T-helper 17 cell (primary cell): ENCODE data around the gene CTSC. TPM values are rescaled to one million over a fixed set of nuclear protein-coding genes. Genes with fewer than 3 reads are reported as not detected.

Source experiments
- ATAC-seq: fragments of 150-1000 bp; cut with Tn5 transposase; 2 replicates; pipeline ENCODE4 v1.10.0; 2021; ENCODE audit warnings: mild to moderate bottlenecking, moderate library complexity
- DNase-seq, 3 donors: peaks; one replicate each; pipeline versions ENCODE4 v3.0.0 to v3.0.0-alpha.2; 2020 to 2021
- H3K9me3 ChIP-seq: one replicate; pipeline ENCODE4 v1.7.0; 2013; ENCODE audit warnings: low read length, mild to moderate bottlenecking; ENCODE audit not compliant: control insufficient read depth, poor library complexity, severe bottlenecking
- H3K27ac Mint-ChIP-seq: one replicate; pipeline ENCODE4 v1.8.0; 2022; ENCODE audit warnings: mild to moderate bottlenecking, moderate library complexity, mixed read lengths
- H3K27me3 Mint-ChIP-seq: one replicate; pipeline ENCODE4 v1.8.0; 2022; ENCODE audit warnings: mixed read lengths
- H3K36me3 Mint-ChIP-seq: one replicate; pipeline ENCODE4 v1.8.0; 2022; ENCODE audit warnings: low read depth, mixed read lengths
- H3K4me1 Mint-ChIP-seq: one replicate; pipeline ENCODE4 v1.8.0; 2022; ENCODE audit warnings: mild to moderate bottlenecking, mixed read lengths
- H3K4me3 Mint-ChIP-seq: one replicate; pipeline ENCODE4 v1.8.0; 2022; ENCODE audit warnings: mild to moderate bottlenecking, moderate library complexity, mixed read lengths
- total RNA-seq, 4 donors: library from RNA in 2 of 4; stranded (reverse) in 2 of 4; gene quantifications; one replicate each; pipeline ENCODE4 v1.2.3 and lab custom pipeline; 2022 to 2026

The CTSC gene
- total RNA-seq = 10 to 100 TPM; 52.8 to 69.8 TPM
- total RNA-seq (lab: John Stamatoyannopoulos, UW) = 107 to 219 reads per million in 2 donors

GRCh38 chr11:88337181-88337986, at the start of gene CTSC:
Gene CTSC (minus strand): TSS chr11:88337736. CDS start chr11:88337672, 64 bp downstream.
- H3K27me3 Mint-ChIP-seq = no peaks in the 10 kb centered on the region
- DNase-seq (peak; percentile 82 to 83 (median 82)), ATAC-seq (peak; percentile 93)
- H3K36me3 Mint-ChIP-seq = no peaks in the 10 kb centered on the region
- peak within 1 kb of the TSS; percentile 99 for H3K4me3 Mint-ChIP-seq
- H3K4me1 Mint-ChIP-seq = peaks cover 36% of the 10 kb centered on the region
- H3K27ac Mint-ChIP-seq = peak within 1 kb of the TSS; percentile 97
- no peaks in the 10 kb centered on the region for H3K9me3 ChIP-seq

DNA sequence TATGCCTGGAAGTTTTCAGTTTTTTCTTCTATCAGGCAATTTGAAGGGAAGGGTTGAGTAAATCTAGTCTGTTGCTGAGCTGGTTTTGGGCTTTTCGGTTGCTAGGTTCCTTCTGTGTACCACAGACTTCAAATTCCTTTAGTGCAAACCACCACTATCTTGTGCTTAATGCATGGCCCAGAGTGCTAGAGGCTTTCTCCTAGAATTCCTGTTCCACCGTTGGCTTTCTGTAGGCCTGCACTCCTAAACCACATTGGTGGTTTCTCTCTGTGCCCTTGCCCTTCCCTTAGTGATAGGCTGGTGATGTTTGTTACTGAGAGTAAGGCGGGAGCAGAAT, 47.1 kb upstream of the CTSC start:
- Mint-ChIP-seq H3K27me3 (no peaks in the 10 kb centered on the region), H3K27ac (no peak overlapping the region), H3K4me1 (peaks cover 4% of the 10 kb centered on the region), H3K36me3 (no peaks in the 10 kb centered on the region), H3K4me3 (no peak overlapping the region)
- DNase-seq (no peak), ATAC-seq (no peak)
- H3K9me3 ChIP-seq = no peaks in the 10 kb centered on the region

- H3K9me3 ChIP-seq = no peaks in the 10 kb centered on the region
- Mint-ChIP-seq H3K27ac (no peak overlapping the region), H3K27me3 (no peaks in the 10 kb centered on the region), H3K4me1 (peaks cover 4% of the 10 kb centered on the region), H3K36me3 (no peaks in the 10 kb centered on the region), H3K4me3 (no peak overlapping the region)
- DNase-seq = no peak
- no peak for ATAC-seq
Observed at GRCh38 chr11:88384004-88384668, 46.6 kb upstream of the CTSC start.

GRCh38 chr11:88383447-88383846, 45.9 kb upstream of the CTSC start:
- Mint-ChIP-seq H3K27me3 (no peaks in the 10 kb centered on the region), H3K27ac (no peak overlapping the region), H3K4me3 (no peak overlapping the region), H3K4me1 (peaks cover 4% of the 10 kb centered on the region), H3K36me3 (no peaks in the 10 kb centered on the region)
- ATAC-seq = no peak
- no peaks in the 10 kb centered on the region for H3K9me3 ChIP-seq
- no peak for DNase-seq

DNA sequence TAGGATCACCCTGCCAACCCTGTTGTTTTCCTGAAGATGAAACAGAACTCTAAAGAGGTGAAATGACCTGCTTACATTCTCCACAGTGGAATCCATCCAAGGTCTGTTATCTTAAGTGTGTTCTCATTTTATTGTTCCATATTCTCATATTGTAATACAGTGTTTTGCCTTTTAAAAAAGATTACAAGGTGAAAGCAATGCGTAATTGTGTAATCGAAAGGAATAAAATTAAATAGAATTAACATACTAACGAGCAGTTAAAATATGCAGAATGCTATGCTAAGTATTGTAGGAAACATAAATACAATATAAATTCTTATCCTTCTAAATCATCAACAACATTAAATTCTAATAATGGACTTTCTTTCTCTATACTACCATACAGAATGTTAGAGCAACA, 41.6 kb upstream of the CTSC start:
- peaks cover 1% of the 10 kb centered on the region for H3K4me1 Mint-ChIP-seq
- ATAC-seq (no peak), DNase-seq (no peak)
- peaks cover 2% of the 10 kb centered on the region for H3K36me3 Mint-ChIP-seq
- H3K27me3 Mint-ChIP-seq = no peaks in the 10 kb centered on the region
- no peak overlapping the region for H3K27ac Mint-ChIP-seq
- H3K4me3 Mint-ChIP-seq = no peak overlapping the region
- no peaks in the 10 kb centered on the region for H3K9me3 ChIP-seq

DNA sequence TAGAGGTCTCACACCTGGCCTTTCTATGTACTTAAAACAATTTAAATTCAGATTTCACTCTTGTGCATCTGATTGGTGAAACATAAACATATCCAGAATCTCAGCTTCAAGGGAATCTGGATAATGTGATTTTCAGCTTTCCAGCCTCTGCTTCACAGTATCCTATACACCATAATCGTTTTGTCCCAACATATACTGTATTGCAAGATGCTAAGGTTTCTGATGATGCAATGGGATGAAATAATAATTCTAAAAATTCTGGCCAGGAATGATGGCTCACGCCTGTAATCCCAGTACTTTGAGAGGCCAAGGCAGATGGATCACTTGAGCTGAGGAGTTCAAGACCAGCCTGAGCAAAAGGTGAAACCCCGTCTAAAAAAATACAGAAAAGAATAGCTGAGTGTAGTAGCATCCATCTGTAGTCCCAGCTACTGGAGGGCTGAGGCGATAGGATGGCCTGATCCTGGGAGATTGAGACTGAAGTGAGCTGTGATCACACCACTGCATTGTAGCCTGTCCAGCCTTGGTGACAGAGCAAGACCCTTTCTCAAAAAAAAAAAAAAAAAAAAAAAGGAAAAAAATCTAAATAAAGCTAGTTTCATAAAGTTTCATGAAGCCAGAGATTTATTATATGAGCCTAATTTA, 41.0 kb upstream of the CTSC start:
- no peak overlapping the region for H3K4me3 Mint-ChIP-seq
- no peak overlapping the region for H3K27ac Mint-ChIP-seq
- DNase-seq (no peak), ATAC-seq (no peak)
- H3K36me3 Mint-ChIP-seq = peaks cover 2% of the 10 kb centered on the region
- H3K9me3 ChIP-seq = no peaks in the 10 kb centered on the region
- no peaks in the 10 kb centered on the region for H3K27me3 Mint-ChIP-seq
- H3K4me1 Mint-ChIP-seq = no peaks in the 10 kb centered on the region

GRCh38 chr11:88377646-88378045, 40.1 kb upstream of the CTSC start:
- no peaks in the 10 kb centered on the region for H3K27me3 Mint-ChIP-seq
- ATAC-seq = no peak
- no peak overlapping the region for H3K4me3 Mint-ChIP-seq
- H3K36me3 Mint-ChIP-seq = peaks cover 2% of the 10 kb centered on the region
- no peak for DNase-seq
- H3K4me1 Mint-ChIP-seq = no peaks in the 10 kb centered on the region
- no peaks in the 10 kb centered on the region for H3K9me3 ChIP-seq
- no peak overlapping the region for H3K27ac Mint-ChIP-seq

DNA sequence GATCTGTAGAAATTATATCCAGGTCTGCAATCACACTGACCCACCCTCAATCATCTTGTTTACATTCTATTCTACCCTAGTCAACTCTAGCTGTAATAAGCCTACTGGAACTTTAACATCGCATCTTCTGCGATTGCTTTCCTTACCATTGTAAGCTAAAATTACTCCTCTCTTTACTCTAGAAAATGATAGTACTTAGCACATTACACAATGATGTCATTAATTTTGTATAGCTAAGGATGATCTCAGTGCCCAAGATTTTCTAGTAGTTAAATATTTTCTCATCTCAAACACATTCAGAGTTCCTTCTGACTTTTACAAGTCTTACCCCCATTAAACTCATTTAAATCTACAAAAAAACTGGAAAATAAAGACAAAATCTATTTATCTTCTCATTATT, 39.6 kb upstream of the CTSC start:
- Mint-ChIP-seq H3K4me1 (no peaks in the 10 kb centered on the region), H3K27ac (no peak overlapping the region), H3K4me3 (no peak overlapping the region), H3K27me3 (no peaks in the 10 kb centered on the region), H3K36me3 (peaks cover 2% of the 10 kb centered on the region)
- ATAC-seq = no peak
- no peaks in the 10 kb centered on the region for H3K9me3 ChIP-seq
- DNase-seq = no peak

- Mint-ChIP-seq H3K4me3 (no peak overlapping the region), H3K27ac (no peak overlapping the region), H3K4me1 (no peaks in the 10 kb centered on the region), H3K27me3 (no peaks in the 10 kb centered on the region), H3K36me3 (peaks cover 2% of the 10 kb centered on the region)
- no peak for ATAC-seq
- DNase-seq = no peak
- no peaks in the 10 kb centered on the region for H3K9me3 ChIP-seq
Observed at GRCh38 chr11:88375927-88376470, 38.5 kb upstream of the CTSC start.

DNA sequence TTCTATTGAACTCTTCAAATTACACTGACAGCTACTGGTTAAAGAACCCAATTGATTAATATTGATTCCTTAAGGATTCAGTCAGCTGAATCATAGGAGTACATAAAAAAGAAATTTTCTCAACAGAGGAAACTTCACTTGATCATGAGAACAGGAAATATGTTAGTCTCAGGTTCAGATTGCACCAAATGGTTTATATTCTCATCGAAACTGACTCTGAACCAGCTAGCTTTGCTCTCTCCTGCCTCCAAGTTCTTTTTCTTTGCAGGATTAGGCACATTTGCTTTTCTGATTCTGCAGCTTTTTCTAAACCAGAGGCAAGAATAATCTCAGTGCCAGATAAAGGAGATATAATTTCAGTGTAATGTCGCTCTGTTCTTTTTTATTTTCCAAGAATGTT, 33.2 kb upstream of the CTSC start:
- DNase-seq = no peak
- Mint-ChIP-seq H3K36me3 (peaks cover 3% of the 10 kb centered on the region), H3K4me3 (no peak overlapping the region), H3K27ac (no peak overlapping the region), H3K4me1 (peaks cover 7% of the 10 kb centered on the region), H3K27me3 (no peaks in the 10 kb centered on the region)
- no peaks in the 10 kb centered on the region for H3K9me3 ChIP-seq
- ATAC-seq = no peak

GRCh38 chr11:88367310-88367709, 29.8 kb upstream of the CTSC start:
- ATAC-seq (peak; percentile 74), DNase-seq (no peak)
- Mint-ChIP-seq H3K4me3 (no peak overlapping the region), H3K27ac (no peak overlapping the region), H3K36me3 (peaks cover 3% of the 10 kb centered on the region), H3K27me3 (no peaks in the 10 kb centered on the region), H3K4me1 (peaks cover 16% of the 10 kb centered on the region)
- no peaks in the 10 kb centered on the region for H3K9me3 ChIP-seq

DNA sequence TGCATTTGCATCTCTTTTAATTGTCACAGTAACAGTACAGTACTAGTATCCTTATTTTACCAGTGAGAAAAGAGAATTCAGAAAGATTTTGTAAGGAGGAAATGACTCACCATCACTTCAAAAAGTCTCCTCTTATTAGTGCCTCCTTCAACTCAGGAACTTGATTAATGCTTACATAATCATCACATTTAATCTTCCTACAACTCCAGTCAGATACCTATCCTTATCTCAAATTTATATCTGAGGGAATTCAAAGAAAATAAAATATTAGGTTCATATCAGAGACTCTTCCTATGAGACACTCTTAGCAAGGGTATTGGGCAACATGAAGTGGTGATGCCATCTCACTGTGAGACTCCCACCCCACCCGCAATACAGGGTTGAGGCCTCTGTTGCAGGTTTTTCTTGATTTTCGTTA, 26.1 kb upstream of the CTSC start:
- DNase-seq (no peak), ATAC-seq (no peak)
- no peaks in the 10 kb centered on the region for H3K27me3 Mint-ChIP-seq
- H3K36me3 Mint-ChIP-seq = peaks cover 3% of the 10 kb centered on the region
- no peaks in the 10 kb centered on the region for H3K9me3 ChIP-seq
- peaks cover 24% of the 10 kb centered on the region for H3K4me1 Mint-ChIP-seq
- H3K27ac Mint-ChIP-seq = peak overlapping the region; percentile 34
- H3K4me3 Mint-ChIP-seq = no peak overlapping the region

GRCh38 chr11:88363004-88363403, 25.5 kb upstream of the CTSC start:
- DNase-seq (no peak), ATAC-seq (no peak)
- Mint-ChIP-seq H3K4me3 (no peak overlapping the region), H3K36me3 (peaks cover 3% of the 10 kb centered on the region), H3K27me3 (no peaks in the 10 kb centered on the region), H3K27ac (peak overlapping the region; percentile 34), H3K4me1 (peaks cover 24% of the 10 kb centered on the region)
- H3K9me3 ChIP-seq = no peaks in the 10 kb centered on the region
